GM12878 (cell line): ENCODE results near the gene HPS5. TPM values are rescaled to one million over a fixed set of nuclear protein-coding genes. Genes with fewer than 3 reads are reported as not detected.

Source experiments
- ATAC-seq: fragments of 200-7000 bp; cut with Tn5 transposase; 3 replicates; pipeline ENCODE4 v1.9.1; 2020; ENCODE audit warnings: mild to moderate bottlenecking, moderate library complexity
- BruUV-seq: library from RNA; stranded (reverse); fragments of 400-500 nt; replicated peaks from 2 replicates; lab custom pipeline; 2021; lab: Mats Ljungman, UMichigan
- CTCF ChIA-PET: fragments of 300-600 bp; sonication (Branson Sonifier 250); formaldehyde crosslinking; extraction: SDS; loops from one replicate; lab custom pipeline; 2021; ENCODE audit warnings: inconsistent platforms; lab: Yijun Ruan, JAX
- POLR2A ChIA-PET: fragments of 350-600 bp; formaldehyde crosslinking; extraction: SDS; loops from one replicate; lab custom pipeline; 2021; ENCODE audit warnings: inconsistent platforms; lab: Charles Lee
- RAD21 ChIA-PET: fragments of 300-600 bp; sonication (Branson Sonifier 250); formaldehyde crosslinking; loops from one replicate; lab custom pipeline; 2023; ENCODE audit warnings: antibody characterized with exemption; ENCODE audit not compliant: unreplicated experiment; lab: Charles Lee
- SMC1A ChIA-PET: fragments of 300-600 bp; sonication (Branson Sonifier 250); formaldehyde crosslinking; loops from one replicate; lab custom pipeline; 2023; ENCODE audit not compliant: unreplicated experiment, uncharacterized antibody; lab: Charles Lee
- DNase-seq: peaks from one replicate; pipeline ENCODE4 v3.0.0-alpha.2; 2011; ENCODE audit warnings: low read depth, low spot score
- FAIRE-seq: peaks from 3 replicates; lab custom pipeline; 2011; peaks lifted over from hg19 to GRCh38; lab: Jason Lieb, UNC
- H2AFZ ChIP-seq: 2 replicates; pipeline ENCODE4 v1.6.0; 2011; ENCODE audit warnings: low read depth, low read length, control low read depth; ENCODE audit not compliant: control insufficient read depth
- H3K27ac ChIP-seq: 2 replicates; pipeline ENCODE4 v1.5.1; 2011; ENCODE audit warnings: control low read depth; ENCODE audit not compliant: control insufficient read depth, insufficient read depth
- H3K27me3 ChIP-seq, 2 experiments: replicated peaks in 1 of 2; 2 replicates each; pipeline versions ENCODE4 v1.6.0 to v1.6.1; 2011; ENCODE audit warnings: low read length in 1 of 2; ENCODE audit not compliant: control insufficient read depth in 2 of 2, insufficient read depth in 2 of 2
- H3K36me3 ChIP-seq, 2 experiments: 2 replicates each; pipeline ENCODE4 v1.5.1; 2011; ENCODE audit warnings: low read length in 1 of 2; ENCODE audit not compliant: control insufficient read depth in 2 of 2, insufficient read depth in 2 of 2
- H3K4me1 ChIP-seq: 2 replicates; pipeline ENCODE4 v1.6.1; 2011; ENCODE audit warnings: mild to moderate bottlenecking, low read length, moderate library complexity, mixed read lengths; ENCODE audit not compliant: control insufficient read depth, insufficient read depth
- H3K4me2 ChIP-seq: 2 replicates; pipeline ENCODE4 v1.6.0; 2011; ENCODE audit warnings: control low read depth; ENCODE audit not compliant: control insufficient read depth, insufficient read depth
- H3K4me3 ChIP-seq: fragments of 200-600 bp; sonication (generic); 2 replicates; pipeline ENCODE4 v1.5.1; 2016
- H3K79me2 ChIP-seq: 2 replicates; pipeline ENCODE4 v1.6.0; 2011; ENCODE audit warnings: low read length; ENCODE audit not compliant: control insufficient read depth, insufficient read depth
- H3K9ac ChIP-seq: 2 replicates; pipeline ENCODE4 v1.8.0; 2011; ENCODE audit warnings: low read length, control low read depth, mixed read lengths; ENCODE audit not compliant: control insufficient read depth, insufficient read depth
- H3K9me3 ChIP-seq: replicated peaks from 3 replicates; pipeline ENCODE4 v1.5.1; 2011; ENCODE audit warnings: mild to moderate bottlenecking, low read length; ENCODE audit not compliant: control insufficient read depth, insufficient read depth
- H4K20me1 ChIP-seq: 2 replicates; pipeline ENCODE4 v1.6.0; 2011; ENCODE audit not compliant: control insufficient read depth, insufficient read depth
- BHLHE40 ChIP-seq, 2 experiments: fragments of 450-650 bp in 1 of 2; IDR thresholded peaks; 2 replicates each; pipeline ENCODE4 v1.6.1; 2011 to 2017; ENCODE audit warnings: low read depth in 2 of 2, borderline replicate concordance in 1 of 2, improper control_type of control experiment in 1 of 2, low read length in 1 of 2, mild to moderate bottlenecking in 1 of 2
- BMI1 ChIP-seq: fragments of 450-650 bp; IDR thresholded peaks from 2 replicates; pipeline ENCODE4 v1.6.1; 2016; ENCODE audit warnings: mild to moderate bottlenecking, moderate library complexity, borderline replicate concordance
- ETV6 ChIP-seq, 2 experiments: fragments of 450-650 bp in 1 of 2; IDR thresholded peaks in 1 of 2; conservative IDR thresholded peaks in 1 of 2; 2 replicates each; pipeline ENCODE4 v1.6.1; 2014; ENCODE audit warnings: antibody characterized with exemption in 1 of 2, borderline replicate concordance in 1 of 2, low read depth in 1 of 2, mild to moderate bottlenecking in 1 of 2, moderate library complexity in 1 of 2
- IRF4 ChIP-seq: IDR thresholded peaks from 2 replicates; pipeline ENCODE4 v1.6.1; 2011; ENCODE audit warnings: low read depth, low read length
- MTA2 ChIP-seq: fragments of 450-650 bp; IDR thresholded peaks from 2 replicates; pipeline ENCODE4 v1.6.1; 2016; ENCODE audit warnings: low read depth, mild to moderate bottlenecking, moderate library complexity
- PAX5 ChIP-seq: IDR thresholded peaks from 2 replicates; pipeline ENCODE4 v1.6.1; 2011; ENCODE audit warnings: low read depth, low read length, borderline replicate concordance
- POLR2AphosphoS5 ChIP-seq: IDR thresholded peaks from 2 replicates; pipeline ENCODE4 v1.6.1; 2011; ENCODE audit warnings: mild to moderate bottlenecking, low read length, inconsistent platforms
- POU2F2 ChIP-seq: IDR thresholded peaks from 3 replicates; pipeline ENCODE4 v1.6.1; 2011; ENCODE audit warnings: low read depth, mild to moderate bottlenecking, low read length, borderline replicate concordance
- RAD21 ChIP-seq: IDR thresholded peaks from 2 replicates; pipeline ENCODE4 v1.6.1; 2011; ENCODE audit warnings: mild to moderate bottlenecking, low read depth, low read length, moderate library complexity; ENCODE audit not compliant: insufficient read depth
- RB1 ChIP-seq: fragments of 450-650 bp; formaldehyde crosslinking; IDR thresholded peaks from 2 replicates; pipeline ENCODE4 v1.6.1; 2017; ENCODE audit warnings: mild to moderate bottlenecking, borderline replicate concordance
- SIN3A ChIP-seq: IDR thresholded peaks from 2 replicates; pipeline ENCODE4 v1.6.1; 2012; ENCODE audit warnings: low read depth, low read length, improper control_type of control experiment
- SMARCA5 ChIP-seq: fragments of 450-650 bp; IDR thresholded peaks from 2 replicates; pipeline ENCODE4 v1.6.1; 2017; ENCODE audit warnings: mild to moderate bottlenecking
- TAF1 ChIP-seq: IDR thresholded peaks from 2 replicates; pipeline ENCODE4 v1.6.1; 2011; ENCODE audit warnings: mild to moderate bottlenecking, low read depth, low read length, borderline replicate concordance
- TBL1XR1 ChIP-seq: IDR thresholded peaks from 2 replicates; pipeline ENCODE4 v1.6.1; 2012; ENCODE audit warnings: low read depth, low read length, improper control_type of control experiment
- YY1 ChIP-seq: IDR thresholded peaks from 2 replicates; pipeline ENCODE4 v1.6.1; 2011; ENCODE audit warnings: low read depth, mild to moderate bottlenecking, low read length
- WGBS: methylation state at CpG from one replicate; pipeline ENCODE4 v1.1.6; 2016; ENCODE audit warnings: low lambda C conversion rate; ENCODE audit not compliant: insufficient replicate concordance, insufficient coverage; ENCODE audit errors: missing lambda C conversion rate; 5-methylcytosine and 5-hydroxymethylcytosine counted together
- in situ Hi-C: fragments of 300-500 bp; cut with MboI; formaldehyde crosslinking; loops from 9 replicates; pipeline ENCODE4 v1.14.3; 2018; ENCODE audit warnings: mixed read lengths
- intact Hi-C: fragments of 100-400 bp; cut with micrococcal nuclease; formaldehyde crosslinking; loops from one replicate; pipeline ENCODE4 v1.14.2; 2022; ENCODE audit not compliant: unreplicated experiment
- polyA plus RNA-seq, 11 experiments: library from polyadenylated mRNA; depleted of rRNA in 4 of 11; unstranded in 6 of 11; stranded (reverse) in 5 of 11; fragments of >200 nt; fragmentation: Nextera tagmentation in 4 of 11; fragmentation: Illumina TruSeq in 1 of 11; extraction: Ambion mirVana in 4 of 11; extraction: Trizol in 1 of 11; gene quantifications; 1 replicate in 1 of 11; 2 replicates in 10 of 11; pipeline versions ENCODE4 v1.2.1 to v1.2.3, GENCODE V29; 2011 to 2016; ENCODE audit warnings: inconsistent platforms in 2 of 11, missing spikeins in 2 of 11, low read depth in 1 of 11
- total RNA-seq, 4 experiments: library from RNA; depleted of rRNA in 3 of 4; stranded (reverse); fragments of >200 nt in 3 of 4; fragmentation: Illumina TruSeq in 1 of 4; extraction: Trizol in 1 of 4; gene quantifications; 2 replicates each; pipeline versions ENCODE4 v1.2.1 to v1.2.3, GENCODE V29; 2013 to 2021
- TF ChIP-seq, protein P1 (sequence below): fragments of 450-650 bp; IDR thresholded peaks from 2 replicates; pipeline ENCODE4 v1.6.1; 2017; ENCODE audit warnings: mild to moderate bottlenecking, moderate library complexity
- TF ChIP-seq, protein P2 (sequence below), 3 experiments: IDR thresholded peaks in 2 of 3; conservative IDR thresholded peaks in 1 of 3; 2 replicates each; pipeline ENCODE4 v1.5.1; 2011; ENCODE audit warnings: low read depth in 3 of 3, low read length in 3 of 3, mild to moderate bottlenecking in 3 of 3, control low read depth in 2 of 3, moderate library complexity in 2 of 3, inconsistent platforms in 1 of 3, mixed read lengths in 1 of 3; ENCODE audit not compliant: control insufficient read depth in 2 of 3, insufficient read depth in 1 of 3; ENCODE audit errors: extremely low read depth in 1 of 3

Gene HPS5
- total and polyA plus RNA-seq, 10 of the 15 experiments (the other 5 are each of a cell fraction or from before 2014, with no cell fraction given), result 11.9 to 32.6 (median 23.5) TPM

DNA sequence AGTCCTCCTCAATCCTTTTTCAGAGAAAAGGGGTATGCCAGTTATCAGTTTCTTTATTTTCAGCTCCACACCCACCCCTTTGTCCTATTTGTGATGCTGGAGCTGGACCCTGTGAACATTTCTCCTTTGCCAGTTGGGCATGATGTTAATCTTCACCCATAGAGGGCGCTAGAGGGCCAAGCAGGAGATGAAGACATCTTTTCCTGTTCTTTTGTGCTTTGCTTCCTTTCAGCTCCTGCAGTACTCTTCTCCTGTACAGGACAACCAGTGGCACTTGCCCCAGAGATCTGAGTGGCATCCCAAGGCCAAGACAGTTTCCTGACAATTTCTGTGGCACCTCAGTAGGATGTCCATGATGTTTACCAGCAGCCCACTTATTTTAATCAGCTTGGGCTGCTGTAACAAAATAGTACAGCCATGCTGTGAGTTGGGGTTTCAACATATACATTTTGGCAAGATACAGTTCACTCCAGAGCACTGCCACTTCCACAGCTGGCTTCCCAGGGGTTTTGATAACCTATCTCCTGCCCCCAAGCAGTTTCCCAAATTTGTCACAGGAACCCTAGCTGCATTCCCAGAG lies 78.1 kb downstream of the HPS5 start:
- WGBS, result 0% methylated on average over 1 of the region's 1 CpG
- no peak overlapping the region for H3K9ac ChIP-seq
- no peak overlapping the region for H3K4me2 ChIP-seq
- no peaks in the 10 kb centered on the region for H3K9me3 ChIP-seq
- in situ Hi-C loops (loop anchor here (5.0 kb wide), 1 partner anchor 153 kb away; no protein-coding TSS in a partner anchor), intact Hi-C loops (loop anchor here (1.0 to 10.0 kb wide), 5 partner anchors 36 to 481 kb away; partner anchors contain the start of genes IGSF22 and TSG101)
- no peaks in the 10 kb centered on the region for H3K79me2 ChIP-seq
- no TSS peak for BruUV-seq
- SMC1A ChIA-PET, result interaction anchor here (0.6 to 4.8 kb wide), 56 partner anchors 9 to 521 kb away, joined by 3 to 48 read pairs (median 4); partner anchors contain the start of genes HPS5, LDHA and TSG101
- DNase-seq, result peak; percentile 54
- peak overlapping the region; percentile 12; the same call in 1 of the 2 replicates for H3K27ac ChIP-seq
- RAD21 ChIA-PET, result interaction anchor here (0.6 to 4.3 kb wide), 51 partner anchors 9 to 610 kb away, joined by 3 to 39 read pairs (median 4); partner anchors contain the start of genes GTF2H1, HPS5, LDHA and SAA1
- H4K20me1 ChIP-seq, result no peaks in the 10 kb centered on the region
- H2AFZ ChIP-seq, result peak overlapping the region; percentile 61
- POLR2A ChIA-PET, result interaction anchor here (0.5 to 1.5 kb wide), 7 partner anchors 25 to 990 kb away, joined by 3 to 5 read pairs (median 3); partner anchors contain the start of genes HPS5 and TSG101
- peak; percentile 38 for ATAC-seq
- H3K4me1 ChIP-seq, result peaks cover 20% of the 10 kb centered on the region
- H3K27me3 ChIP-seq, result no peaks in the 10 kb centered on the region
- no peaks in the 10 kb centered on the region for H3K36me3 ChIP-seq
- no peak for FAIRE-seq
- CTCF ChIA-PET, result interaction anchor here (0.6 to 3.2 kb wide), 93 partner anchors 9 to 610 kb away, joined by 3 to 44 read pairs (median 5); partner anchors contain the start of genes GTF2H1, HPS5, LDHA and SAA1
- H3K4me3 ChIP-seq, result no peak overlapping the region
- no peak for TF ChIP-seq BMI1
- TF ChIP-seq TBL1XR1, result peak; percentile 65; the same call in 1 of the 2 replicates
- TF ChIP-seq TAF1, result no peak
- TF ChIP-seq SIN3A, result no peak
- peak; percentile 85 for TF ChIP-seq YY1
- peak in 1 of 2 experiments; percentile 38; a peak in 1 of 4 replicates for TF ChIP-seq BHLHE40 (IDR thresholded peaks at IDR 0.05; ENCODE audit: borderline replicate concordance in 1 of 2, low read depth in 2 of 2, low read length in 1 of 2)
- TF ChIP-seq, protein P1, sequence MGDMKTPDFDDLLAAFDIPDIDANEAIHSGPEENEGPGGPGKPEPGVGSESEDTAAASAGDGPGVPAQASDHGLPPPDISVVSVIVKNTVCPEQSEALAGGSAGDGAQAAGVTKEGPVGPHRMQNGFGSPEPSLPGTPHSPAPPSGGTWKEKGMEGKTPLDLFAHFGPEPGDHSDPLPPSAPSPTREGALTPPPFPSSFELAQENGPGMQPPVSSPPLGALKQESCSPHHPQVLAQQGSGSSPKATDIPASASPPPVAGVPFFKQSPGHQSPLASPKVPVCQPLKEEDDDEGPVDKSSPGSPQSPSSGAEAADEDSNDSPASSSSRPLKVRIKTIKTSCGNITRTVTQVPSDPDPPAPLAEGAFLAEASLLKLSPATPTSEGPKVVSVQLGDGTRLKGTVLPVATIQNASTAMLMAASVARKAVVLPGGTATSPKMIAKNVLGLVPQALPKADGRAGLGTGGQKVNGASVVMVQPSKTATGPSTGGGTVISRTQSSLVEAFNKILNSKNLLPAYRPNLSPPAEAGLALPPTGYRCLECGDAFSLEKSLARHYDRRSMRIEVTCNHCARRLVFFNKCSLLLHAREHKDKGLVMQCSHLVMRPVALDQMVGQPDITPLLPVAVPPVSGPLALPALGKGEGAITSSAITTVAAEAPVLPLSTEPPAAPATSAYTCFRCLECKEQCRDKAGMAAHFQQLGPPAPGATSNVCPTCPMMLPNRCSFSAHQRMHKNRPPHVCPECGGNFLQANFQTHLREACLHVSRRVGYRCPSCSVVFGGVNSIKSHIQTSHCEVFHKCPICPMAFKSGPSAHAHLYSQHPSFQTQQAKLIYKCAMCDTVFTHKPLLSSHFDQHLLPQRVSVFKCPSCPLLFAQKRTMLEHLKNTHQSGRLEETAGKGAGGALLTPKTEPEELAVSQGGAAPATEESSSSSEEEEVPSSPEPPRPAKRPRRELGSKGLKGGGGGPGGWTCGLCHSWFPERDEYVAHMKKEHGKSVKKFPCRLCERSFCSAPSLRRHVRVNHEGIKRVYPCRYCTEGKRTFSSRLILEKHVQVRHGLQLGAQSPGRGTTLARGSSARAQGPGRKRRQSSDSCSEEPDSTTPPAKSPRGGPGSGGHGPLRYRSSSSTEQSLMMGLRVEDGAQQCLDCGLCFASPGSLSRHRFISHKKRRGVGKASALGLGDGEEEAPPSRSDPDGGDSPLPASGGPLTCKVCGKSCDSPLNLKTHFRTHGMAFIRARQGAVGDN, result no peak
- 0 out of 2 replicates have a peak, but pooled peaks have one; percentile 19 for TF ChIP-seq RB1
- peak; percentile 93 for TF ChIP-seq RAD21
- 0 out of 2 replicates have a peak, but pooled peaks have one; percentile 50 for TF ChIP-seq SMARCA5
- TF ChIP-seq, protein P2, sequence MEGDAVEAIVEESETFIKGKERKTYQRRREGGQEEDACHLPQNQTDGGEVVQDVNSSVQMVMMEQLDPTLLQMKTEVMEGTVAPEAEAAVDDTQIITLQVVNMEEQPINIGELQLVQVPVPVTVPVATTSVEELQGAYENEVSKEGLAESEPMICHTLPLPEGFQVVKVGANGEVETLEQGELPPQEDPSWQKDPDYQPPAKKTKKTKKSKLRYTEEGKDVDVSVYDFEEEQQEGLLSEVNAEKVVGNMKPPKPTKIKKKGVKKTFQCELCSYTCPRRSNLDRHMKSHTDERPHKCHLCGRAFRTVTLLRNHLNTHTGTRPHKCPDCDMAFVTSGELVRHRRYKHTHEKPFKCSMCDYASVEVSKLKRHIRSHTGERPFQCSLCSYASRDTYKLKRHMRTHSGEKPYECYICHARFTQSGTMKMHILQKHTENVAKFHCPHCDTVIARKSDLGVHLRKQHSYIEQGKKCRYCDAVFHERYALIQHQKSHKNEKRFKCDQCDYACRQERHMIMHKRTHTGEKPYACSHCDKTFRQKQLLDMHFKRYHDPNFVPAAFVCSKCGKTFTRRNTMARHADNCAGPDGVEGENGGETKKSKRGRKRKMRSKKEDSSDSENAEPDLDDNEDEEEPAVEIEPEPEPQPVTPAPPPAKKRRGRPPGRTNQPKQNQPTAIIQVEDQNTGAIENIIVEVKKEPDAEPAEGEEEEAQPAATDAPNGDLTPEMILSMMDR (IDR thresholded peaks at IDR 0.05 in 2 of 3, conservative IDR thresholded peaks at IDR 0.05 in 1 of 3; ENCODE audit: control insufficient read depth in 2 of 3, extremely low read depth in 1 of 3, insufficient read depth in 1 of 3, low read depth in 3 of 3, low read length in 3 of 3), result peak; percentile 85 to 94 (median 89)
- no peak for TF ChIP-seq POLR2AphosphoS5
- peak; percentile 35; the same call in 1 of the 3 replicates for TF ChIP-seq POU2F2
- TF ChIP-seq MTA2, result no peak
- no peak for TF ChIP-seq IRF4
- TF ChIP-seq PAX5, result no peak
- TF ChIP-seq ETV6 (conservative IDR thresholded peaks at IDR 0.05 in 1 of 2, IDR thresholded peaks at IDR 0.05 in 1 of 2; ENCODE audit: borderline replicate concordance in 1 of 2, low read depth in 1 of 2), result peak in 1 of 2 experiments; percentile 58; a peak in 2 of 4 replicates
